Measurements from ENCODE around the gene PACS2. TPM values are rescaled to one million over a fixed set of nuclear protein-coding genes. Genes with fewer than 3 reads are reported as not detected.

PACS2 gene
- total and polyA plus RNA-seq, 4 donors = 5.1 to 21.9 (median 9.8) TPM

GRCh38 chr14:105324080-105324778, 9.7 kb downstream of the PACS2 start:
- peaks cover 10 to 14% (median 13%) of the 10 kb centered on the region in 4 donors for H3K4me1 ChIP-seq (ENCODE audit: control insufficient read depth in 4 of 4, insufficient read depth in 4 of 4, low read length in 3 of 4)
- no peak overlapping the region for H3K9ac ChIP-seq (ENCODE audit: low read depth in 1 of 2, low read length in 2 of 2)
- H3K27me3 ChIP-seq (ENCODE audit: control insufficient read depth in 4 of 4, insufficient read depth in 4 of 4, low read length in 3 of 4) = no peaks in the 10 kb centered on the region
- no peak for TF ChIP-seq HNF4G (IDR thresholded peaks at IDR 0.05)
- TF ChIP-seq ZBTB33 (IDR thresholded peaks at IDR 0.05) = no peak
- TF ChIP-seq NR2F2 (IDR thresholded peaks at IDR 0.05) = no peak
- no peaks in the 10 kb centered on the region for H3K36me3 ChIP-seq (ENCODE audit: control insufficient read depth in 4 of 4, insufficient read depth in 3 of 4, low read depth in 1 of 4, low read length in 3 of 4)
- no peaks in the 10 kb centered on the region for H3K9me3 ChIP-seq (ENCODE audit: control insufficient read depth in 4 of 4, low read length in 3 of 4)
- DNase-seq (ENCODE audit: low spot score) = no peak
- no peak overlapping the region for H3K27ac ChIP-seq (ENCODE audit: low read depth in 1 of 2, low read length in 2 of 2)
- WGBS = 92% methylated on average over 30 of the region's 30 CpGs
- H3K4me3 ChIP-seq (ENCODE audit: low read depth in 1 of 3, low read length in 3 of 3) = no peak overlapping the region

GRCh38 chr14:105324871-105325270, 10.3 kb downstream of the PACS2 start:
- H3K27ac ChIP-seq (ENCODE audit: low read depth in 1 of 2, low read length in 2 of 2) = no peak overlapping the region
- TF ChIP-seq ATF3 (IDR thresholded peaks at IDR 0.05) (no peak), FOXA2 (IDR thresholded peaks at IDR 0.05) (no peak), RAD21 (IDR thresholded peaks at IDR 0.05) (no peak)
- WGBS = 87% methylated on average over 12 of the region's 12 CpGs

GRCh38 chr14:105325303-105325702, 10.8 kb downstream of the PACS2 start:
- Histone ChIP-seq H3K27ac (ENCODE audit: low read depth in 1 of 2, low read length in 2 of 2) (no peak overlapping the region), H3K4me1 (ENCODE audit: control insufficient read depth in 4 of 4, insufficient read depth in 4 of 4, low read length in 3 of 4) (peaks cover 11 to 19% (median 18%) of the 10 kb centered on the region in 4 donors), H3K27me3 (ENCODE audit: control insufficient read depth in 4 of 4, insufficient read depth in 4 of 4, low read length in 3 of 4) (no peaks in the 10 kb centered on the region), H3K4me3 (ENCODE audit: low read depth in 1 of 3, low read length in 3 of 3) (no peak overlapping the region), H3K9me3 (ENCODE audit: control insufficient read depth in 4 of 4, low read length in 3 of 4) (no peaks in the 10 kb centered on the region), H3K36me3 (ENCODE audit: control insufficient read depth in 4 of 4, insufficient read depth in 3 of 4, low read depth in 1 of 4, low read length in 3 of 4) (no peaks in the 10 kb centered on the region), H3K9ac (ENCODE audit: low read depth in 1 of 2, low read length in 2 of 2) (no peak overlapping the region)
- no peak for DNase-seq (ENCODE audit: low spot score)
- WGBS = 93% methylated on average over 9 of the region's 9 CpGs
- TF ChIP-seq FOXA2 (IDR thresholded peaks at IDR 0.05) (no peak), ZBTB33 (IDR thresholded peaks at IDR 0.05) (no peak), JUND (IDR thresholded peaks at IDR 0.05) (no peak), RAD21 (IDR thresholded peaks at IDR 0.05) (no peak), HNF4G (IDR thresholded peaks at IDR 0.05) (no peak), TAF1 (conservative IDR thresholded peaks at IDR 0.05) (no peak), FOXA1 (IDR thresholded peaks at IDR 0.05) (no peak)

More at GRCh38 chr14:105324871-105325270, 10.3 kb downstream of the PACS2 start:
- DNase-seq (ENCODE audit: low spot score) = no peak
- no peak overlapping the region for H3K9ac ChIP-seq (ENCODE audit: low read depth in 1 of 2, low read length in 2 of 2)
- no peak overlapping the region for H3K4me3 ChIP-seq (ENCODE audit: low read depth in 1 of 3, low read length in 3 of 3)
- no peaks in the 10 kb centered on the region for H3K36me3 ChIP-seq (ENCODE audit: control insufficient read depth in 4 of 4, insufficient read depth in 3 of 4, low read depth in 1 of 4, low read length in 3 of 4)
- peaks cover 11 to 18% (median 18%) of the 10 kb centered on the region in 4 donors for H3K4me1 ChIP-seq (ENCODE audit: control insufficient read depth in 4 of 4, insufficient read depth in 4 of 4, low read length in 3 of 4)
- H3K9me3 ChIP-seq (ENCODE audit: control insufficient read depth in 4 of 4, low read length in 3 of 4) = no peaks in the 10 kb centered on the region
- H3K27me3 ChIP-seq (ENCODE audit: control insufficient read depth in 4 of 4, insufficient read depth in 4 of 4, low read length in 3 of 4) = no peaks in the 10 kb centered on the region
